NT2/D1 (cell line): ENCODE results near the gene PARD6B.

ENCODE experiments used
- YY1 ChIP-seq: IDR thresholded peaks from 2 replicates; pipeline ENCODE4 v1.6.1; 2011; ENCODE audit not compliant: insufficient read length, insufficient read depth
- ZNF274 ChIP-seq: IDR thresholded peaks from 2 replicates; pipeline ENCODE4 v1.6.1; 2011; ENCODE audit warnings: mild to moderate bottlenecking, low read depth, low read length

- TF ChIP-seq ZNF274 (no peak), YY1 (no peak)
Measured at GRCh38 chr20:50710492-50711063, 20.8 kb upstream of the PARD6B start.
